ENCODE data around the gene RNH1.
"Not testable (repeated sequence)": the region's sequence is repeated elsewhere in the genome, so short reads cannot be mapped to it uniquely, and the experiment has no call there.

Gene RNH1

GRCh38 chr11:516918-517685, 10.1 kb upstream of the RNH1 start:
- DNase-seq = not testable (repeated sequence)

- no peak for DNase-seq
Measured at GRCh38 chr11:516400-516799, 9.4 kb upstream of the RNH1 start.

GRCh38 chr11:515131-515530, 8.1 kb upstream of the RNH1 start:
- DNase-seq = no peak

GRCh38 chr11:514606-515005, 7.6 kb upstream of the RNH1 start:
- DNase-seq = no peak

GRCh38 chr11:512761-513595, 5.9 kb upstream of the RNH1 start:
- no peak for DNase-seq

GRCh38 chr11:508956-509355, 1.9 kb upstream of the RNH1 start:
- DNase-seq = no peak

GRCh38 chr11:507727-508515, 879 bp upstream of the RNH1 start:
- no peak for DNase-seq

- DNase-seq = peak; percentile 98
Measured at GRCh38 chr11:506238-506994, 626 bp downstream of the RNH1 start.

GRCh38 chr11:504994-505344, 2.1 kb downstream of the RNH1 start:
- DNase-seq = no peak

- peak; percentile 84 for DNase-seq
Measured at GRCh38 chr11:504053-504993, 2.7 kb downstream of the RNH1 start.

GRCh38 chr11:503179-503981, 3.7 kb downstream of the RNH1 start:
- peak; percentile 88 for DNase-seq

- DNase-seq = no peak
Measured at GRCh38 chr11:502288-503178, 4.5 kb downstream of the RNH1 start.

- DNase-seq = no peak
Measured at GRCh38 chr11:501683-502287, 5.3 kb downstream of the RNH1 start.

- DNase-seq = no peak
Measured at GRCh38 chr11:501001-501682, 5.9 kb downstream of the RNH1 start.

GRCh38 chr11:499201-500076, 7.6 kb downstream of the RNH1 start:
- no peak for DNase-seq

- DNase-seq = no peak
Measured at GRCh38 chr11:498297-499181, 8.5 kb downstream of the RNH1 start.
